ENCODE measurements around the gene SLC35F3.

Gene SLC35F3

DNA sequence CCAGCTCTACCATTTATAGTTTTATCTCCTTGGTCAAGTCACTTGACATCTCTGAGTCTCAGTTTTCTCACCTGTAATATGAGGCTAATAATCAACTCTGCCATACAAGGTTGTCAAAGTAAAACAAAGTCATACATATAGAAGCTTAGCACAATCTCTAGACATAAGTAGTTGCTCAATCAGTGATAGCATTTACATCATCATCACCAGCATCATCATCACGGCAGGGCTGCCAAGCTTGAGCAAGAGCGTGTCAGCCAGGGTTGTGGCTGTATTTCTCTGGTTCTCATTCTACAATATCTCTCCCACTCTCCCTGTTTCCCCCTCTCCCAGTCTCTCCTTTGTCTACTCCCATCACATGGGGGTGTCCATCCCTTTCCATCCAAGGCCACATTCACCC is 427.0 kb downstream of the SLC35F3 start:
- DNase-seq (ENCODE audit: low read depth), result no peak
- TF ChIP-seq, protein P1, sequence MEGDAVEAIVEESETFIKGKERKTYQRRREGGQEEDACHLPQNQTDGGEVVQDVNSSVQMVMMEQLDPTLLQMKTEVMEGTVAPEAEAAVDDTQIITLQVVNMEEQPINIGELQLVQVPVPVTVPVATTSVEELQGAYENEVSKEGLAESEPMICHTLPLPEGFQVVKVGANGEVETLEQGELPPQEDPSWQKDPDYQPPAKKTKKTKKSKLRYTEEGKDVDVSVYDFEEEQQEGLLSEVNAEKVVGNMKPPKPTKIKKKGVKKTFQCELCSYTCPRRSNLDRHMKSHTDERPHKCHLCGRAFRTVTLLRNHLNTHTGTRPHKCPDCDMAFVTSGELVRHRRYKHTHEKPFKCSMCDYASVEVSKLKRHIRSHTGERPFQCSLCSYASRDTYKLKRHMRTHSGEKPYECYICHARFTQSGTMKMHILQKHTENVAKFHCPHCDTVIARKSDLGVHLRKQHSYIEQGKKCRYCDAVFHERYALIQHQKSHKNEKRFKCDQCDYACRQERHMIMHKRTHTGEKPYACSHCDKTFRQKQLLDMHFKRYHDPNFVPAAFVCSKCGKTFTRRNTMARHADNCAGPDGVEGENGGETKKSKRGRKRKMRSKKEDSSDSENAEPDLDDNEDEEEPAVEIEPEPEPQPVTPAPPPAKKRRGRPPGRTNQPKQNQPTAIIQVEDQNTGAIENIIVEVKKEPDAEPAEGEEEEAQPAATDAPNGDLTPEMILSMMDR (IDR thresholded peaks at IDR 0.05; ENCODE audit: control insufficient read depth, extremely low read depth, insufficient read depth), result no peak
- no peak overlapping the region for H3K4me3 ChIP-seq (ENCODE audit: low read depth, low read length)

DNA sequence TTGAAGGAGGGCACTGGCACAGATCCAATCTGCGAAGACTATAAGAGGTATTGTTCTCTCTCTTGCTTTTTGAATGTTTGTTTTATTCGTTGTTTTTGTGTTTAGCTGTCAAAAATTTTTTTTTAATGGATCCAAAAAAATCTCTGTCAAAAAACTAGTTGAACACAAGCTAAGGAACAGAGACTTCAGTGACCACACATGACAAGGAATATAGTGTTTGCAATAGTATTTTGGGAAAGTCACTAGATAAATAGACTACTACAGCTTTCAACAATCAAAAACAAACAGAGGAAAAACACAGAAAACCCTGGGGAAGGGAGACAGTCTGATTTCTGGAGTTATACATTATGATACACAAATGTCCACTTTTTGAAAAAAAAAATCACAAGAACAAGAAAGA is 431.9 kb downstream of the SLC35F3 start:
- TF ChIP-seq, protein P1 (IDR thresholded peaks at IDR 0.05; ENCODE audit: control insufficient read depth, extremely low read depth, insufficient read depth), result no peak
- H3K4me3 ChIP-seq (ENCODE audit: low read depth, low read length), result no peak overlapping the region
- no peak for DNase-seq (ENCODE audit: low read depth)

DNA sequence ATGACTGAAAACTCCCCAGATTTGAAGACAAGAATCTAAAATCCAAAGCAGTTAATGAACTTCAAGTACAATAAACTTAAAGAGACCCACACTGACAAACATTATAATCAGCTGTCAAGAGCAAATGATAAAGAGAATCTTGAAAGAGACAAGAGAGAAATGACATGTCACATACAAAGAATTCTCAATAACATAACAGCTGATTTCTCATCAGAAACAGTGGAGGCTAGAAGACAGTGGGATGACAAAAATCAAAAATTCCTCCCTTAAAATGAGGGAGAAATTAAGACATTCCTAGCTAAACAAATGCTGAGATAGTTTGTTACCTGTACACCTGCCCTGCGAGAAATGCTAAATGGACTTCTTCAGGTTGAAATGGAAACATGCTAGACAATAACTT is 432.8 kb downstream of the SLC35F3 start:
- TF ChIP-seq, protein P1 (IDR thresholded peaks at IDR 0.05; ENCODE audit: control insufficient read depth, extremely low read depth, insufficient read depth), result no peak
- no peak overlapping the region for H3K4me3 ChIP-seq (ENCODE audit: low read depth, low read length)

DNA sequence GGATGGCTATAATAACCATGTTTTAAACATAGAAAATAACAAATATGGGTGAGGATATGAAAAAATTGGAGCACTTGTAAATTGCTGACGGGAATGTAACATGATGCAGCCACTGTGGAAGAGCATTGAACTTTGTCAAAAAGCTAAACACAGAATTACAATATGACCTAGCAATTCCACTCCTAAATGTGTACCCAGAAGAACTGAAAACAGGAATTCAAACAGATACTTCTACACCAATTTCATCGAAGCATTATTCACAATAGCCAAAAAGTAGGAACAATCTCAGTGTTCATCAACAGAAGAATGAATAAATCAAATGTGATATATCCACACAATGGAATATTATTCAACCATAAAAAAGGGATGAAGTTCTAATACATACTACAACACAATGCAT is 436.1 kb downstream of the SLC35F3 start:
- DNase-seq (ENCODE audit: low read depth), result no peak
- no peak overlapping the region for H3K4me3 ChIP-seq (ENCODE audit: low read depth, low read length)
- TF ChIP-seq, protein P1 (IDR thresholded peaks at IDR 0.05; ENCODE audit: control insufficient read depth, extremely low read depth, insufficient read depth), result no peak

More for the DNA sequence above, 432.8 kb downstream of the SLC35F3 start:
- DNase-seq (ENCODE audit: low read depth), result no peak

DNA sequence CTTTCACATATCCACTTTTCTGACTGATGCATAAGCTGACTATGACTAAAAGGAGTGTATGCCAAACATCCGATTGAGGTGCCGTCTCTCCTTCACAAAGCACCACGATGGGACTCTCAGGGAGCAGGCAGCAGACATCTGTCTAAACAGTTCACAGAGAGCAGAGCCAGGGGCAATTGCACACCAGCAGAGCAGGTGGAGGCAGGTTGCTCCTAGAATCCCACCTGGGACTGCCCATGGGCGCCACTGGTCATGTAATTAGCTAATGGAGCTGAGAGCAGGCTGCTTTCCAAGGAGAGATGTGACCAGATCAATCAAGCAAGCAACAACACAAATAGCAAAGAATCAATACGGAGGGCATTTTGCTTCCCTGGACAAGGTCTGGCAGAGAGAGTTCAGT is 438.3 kb downstream of the SLC35F3 start:
- TF ChIP-seq, protein P1 (IDR thresholded peaks at IDR 0.05; ENCODE audit: control insufficient read depth, extremely low read depth, insufficient read depth), result no peak
- H3K4me3 ChIP-seq (ENCODE audit: low read depth, low read length), result no peak overlapping the region
- no peak for DNase-seq (ENCODE audit: low read depth)

DNA sequence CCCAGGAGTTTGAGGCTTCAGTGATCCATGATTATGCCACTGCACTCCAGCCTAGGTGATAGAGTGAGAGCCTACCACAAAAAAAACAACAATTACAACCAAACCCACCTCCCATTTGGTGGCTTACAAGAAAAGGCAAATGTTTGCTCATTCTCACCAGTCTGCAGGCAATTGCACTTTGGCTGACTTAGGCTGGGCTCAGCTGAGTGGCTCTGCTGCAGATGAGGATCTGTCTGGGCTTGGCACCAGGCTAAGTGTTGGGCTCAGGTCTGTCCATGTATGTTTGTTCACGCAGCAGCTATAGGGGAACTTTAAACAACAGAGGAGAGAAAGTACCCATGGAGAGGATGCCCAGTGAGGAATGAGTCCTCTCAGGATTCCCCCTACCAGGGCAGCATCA is 440.8 kb downstream of the SLC35F3 start:
- DNase-seq (ENCODE audit: low read depth), result no peak
- H3K4me3 ChIP-seq (ENCODE audit: low read depth, low read length), result no peak overlapping the region
- TF ChIP-seq, protein P1 (IDR thresholded peaks at IDR 0.05; ENCODE audit: control insufficient read depth, extremely low read depth, insufficient read depth), result no peak

DNA sequence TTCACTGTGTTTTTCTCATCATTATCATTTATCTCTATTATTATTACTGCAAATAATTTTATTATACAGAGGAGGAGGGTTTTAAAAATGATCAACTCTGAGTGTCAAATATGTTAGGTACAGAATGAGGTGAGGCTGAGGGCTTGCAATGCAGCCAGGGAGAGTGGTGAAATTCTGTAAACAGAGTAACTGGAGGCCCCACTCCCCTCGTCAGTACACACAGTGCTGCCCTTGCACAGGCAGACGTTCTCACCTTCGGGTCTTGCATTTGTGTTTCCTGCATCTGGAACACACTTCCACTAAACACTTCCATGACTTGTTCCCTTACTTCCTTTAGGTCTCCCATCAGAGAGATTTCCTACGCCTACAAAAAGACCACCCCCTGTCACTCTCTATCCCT is 444.5 kb downstream of the SLC35F3 start:
- TF ChIP-seq, protein P1 (IDR thresholded peaks at IDR 0.05; ENCODE audit: control insufficient read depth, extremely low read depth, insufficient read depth), result no peak
- H3K4me3 ChIP-seq (ENCODE audit: low read depth, low read length), result no peak overlapping the region
- no peak for DNase-seq (ENCODE audit: low read depth)

Measured in LNCaP clone FGC (cell line).